ENCODE measurements around the gene SYT17.

SYT17 gene

DNA sequence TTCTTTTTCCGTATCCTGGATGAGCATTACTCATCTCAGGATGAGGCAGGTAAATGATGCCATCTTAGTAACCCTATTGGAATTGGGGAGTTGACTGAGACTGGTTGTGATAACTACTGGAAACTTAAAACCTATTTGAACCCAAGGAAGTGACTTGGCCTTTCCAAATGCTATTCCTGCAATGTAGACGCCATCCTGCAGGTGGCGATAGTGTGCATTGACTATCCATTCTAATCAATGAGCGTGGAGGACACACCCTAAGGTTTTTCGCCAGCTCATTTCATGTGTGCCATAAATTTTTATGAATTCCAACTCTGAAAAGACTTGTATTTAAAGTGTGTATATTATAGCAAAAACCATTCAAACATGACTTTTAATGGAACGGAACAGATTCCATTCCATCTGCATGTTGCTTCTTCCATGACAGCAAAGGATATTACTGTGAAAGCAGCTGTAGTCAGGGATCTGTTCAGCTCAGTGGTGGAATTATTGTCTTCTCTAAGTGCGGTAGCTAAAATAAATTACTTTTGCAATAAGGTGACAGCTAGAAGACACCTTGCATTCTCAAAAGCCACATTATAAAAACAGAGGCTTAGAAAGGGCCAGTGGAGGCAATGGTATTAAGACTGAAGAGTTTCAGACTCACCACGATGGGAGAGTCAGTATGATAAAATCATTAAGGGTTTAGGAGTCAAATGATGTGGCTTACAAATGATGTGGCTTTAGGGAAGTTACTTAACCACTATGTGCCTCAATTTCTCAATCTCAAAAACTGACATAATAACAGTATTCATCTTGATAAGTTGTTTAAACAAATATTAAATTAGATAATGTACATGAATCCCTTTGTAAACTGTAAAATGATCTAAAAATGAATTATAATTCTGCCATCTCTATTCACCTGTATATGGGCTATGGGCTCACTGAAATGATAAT is 55.5 kb downstream of the SYT17 start:
- DNase-seq, result peak; percentile 15

DNA sequence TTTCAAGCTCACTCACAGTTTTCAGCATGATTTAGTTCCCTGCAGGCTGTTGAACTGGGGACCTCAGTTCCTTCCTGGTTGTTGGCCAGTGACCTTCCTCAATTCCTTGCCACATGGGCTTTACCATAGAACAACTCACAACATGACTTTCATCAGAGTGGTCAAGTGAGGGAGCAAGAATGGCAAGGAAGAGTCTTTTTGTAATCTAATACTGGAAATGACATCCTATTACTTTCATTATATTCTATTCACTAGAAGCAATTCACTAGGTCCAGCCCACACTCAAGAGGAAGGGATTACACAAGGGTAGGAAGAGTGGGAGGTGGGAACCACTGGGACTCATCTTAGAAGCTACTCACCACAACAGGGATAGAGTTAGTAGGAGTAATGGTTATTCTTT is 57.6 kb downstream of the SYT17 start:
- no peak for DNase-seq

DNA sequence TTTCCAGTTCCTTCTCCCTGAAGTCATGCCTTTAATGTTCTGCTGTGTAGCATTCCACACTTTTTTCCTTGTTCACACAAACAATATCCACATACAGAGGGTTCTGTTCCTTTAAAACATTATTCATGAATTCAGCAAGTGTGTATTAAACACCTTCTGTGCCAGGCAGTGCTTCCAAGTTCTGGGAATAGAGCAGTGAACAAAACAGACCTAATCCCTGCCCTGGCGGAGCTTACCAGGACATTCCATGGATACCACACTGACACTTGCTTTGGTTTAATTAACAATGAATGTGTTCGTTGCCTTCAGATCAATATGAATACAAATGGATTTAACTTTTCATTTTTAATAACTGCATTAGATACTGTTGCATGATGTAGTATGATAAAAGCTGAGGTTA is 59.6 kb downstream of the SYT17 start:
- DNase-seq, result no peak

DNA sequence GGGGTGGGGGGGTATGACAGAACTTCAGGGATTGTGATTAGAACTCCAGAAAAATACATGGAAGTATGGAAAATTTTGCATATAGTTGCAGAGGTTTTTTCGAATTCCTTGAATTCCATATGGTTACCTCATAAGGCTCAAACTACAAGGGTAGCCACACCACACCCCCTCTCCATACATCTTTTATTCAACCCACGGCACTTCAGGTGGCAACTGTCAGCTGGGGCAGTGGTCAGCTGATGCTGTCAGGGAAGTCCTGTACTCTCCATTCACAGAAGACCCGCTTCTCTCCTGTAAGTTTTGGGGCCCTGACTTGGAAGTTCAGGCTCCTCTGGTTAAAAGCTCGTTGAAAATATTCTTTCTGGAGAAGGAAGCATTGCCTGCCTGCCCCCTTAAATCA is 60.0 kb downstream of the SYT17 start:
- DNase-seq, result no peak

DNA sequence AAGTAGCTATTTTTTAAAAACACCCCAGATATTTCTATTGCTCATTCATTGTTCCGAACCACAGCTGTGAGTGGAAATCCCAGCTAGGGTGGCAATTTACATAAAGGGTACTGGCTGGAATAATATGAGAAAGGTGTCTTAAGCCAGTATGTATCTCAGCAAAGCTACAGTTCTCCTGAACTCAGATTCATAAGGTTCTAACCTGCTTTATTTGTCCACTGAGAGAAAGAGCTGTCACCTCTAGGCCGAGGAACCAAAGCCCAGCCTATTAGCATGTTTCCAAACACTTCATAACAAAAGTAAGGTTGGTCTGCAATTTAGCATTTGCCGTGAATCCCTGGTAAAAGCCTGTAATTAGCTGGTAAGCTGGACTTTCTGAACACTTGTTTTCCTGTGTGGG is 60.5 kb downstream of the SYT17 start:
- DNase-seq, result no peak

DNA sequence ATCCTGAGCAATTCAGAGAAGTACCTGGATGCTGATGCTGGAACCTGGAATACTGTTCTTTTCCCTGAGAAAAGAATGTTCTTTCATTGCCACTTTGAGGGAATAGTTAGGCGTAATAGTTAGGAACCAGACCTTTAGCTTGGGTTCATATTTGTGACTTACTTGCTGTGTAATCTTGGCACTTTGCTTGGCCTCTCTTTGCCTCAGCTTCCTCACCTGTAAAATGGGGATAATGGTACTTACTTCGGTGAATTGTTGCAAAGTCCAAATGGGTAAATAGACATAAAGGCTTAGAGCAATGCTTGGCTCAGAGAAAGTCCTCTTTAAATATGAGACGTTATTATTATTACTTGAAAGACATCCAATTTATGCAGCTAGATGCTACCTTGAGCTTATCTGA is 62.5 kb downstream of the SYT17 start:
- DNase-seq, result no peak

DNA sequence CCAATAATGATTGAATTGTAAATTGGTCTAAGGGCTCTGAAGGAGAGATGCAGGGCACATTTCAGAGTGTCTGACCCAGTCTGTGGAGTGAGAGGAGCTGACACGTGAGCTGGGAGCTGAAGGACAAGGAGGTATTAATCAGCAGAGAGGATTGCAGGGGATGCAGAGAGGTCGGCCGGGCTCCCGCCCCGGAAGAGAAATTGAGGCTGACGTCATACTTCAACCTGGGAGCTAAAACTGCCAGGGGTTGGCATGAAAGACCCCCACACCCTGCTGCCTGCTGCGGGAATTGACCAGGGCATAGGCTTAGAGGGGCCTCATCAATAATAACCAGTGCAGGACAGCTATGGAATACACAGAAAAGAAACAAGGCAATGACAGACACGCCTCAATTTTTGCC is 63.8 kb downstream of the SYT17 start:
- DNase-seq, result no peak

DNA sequence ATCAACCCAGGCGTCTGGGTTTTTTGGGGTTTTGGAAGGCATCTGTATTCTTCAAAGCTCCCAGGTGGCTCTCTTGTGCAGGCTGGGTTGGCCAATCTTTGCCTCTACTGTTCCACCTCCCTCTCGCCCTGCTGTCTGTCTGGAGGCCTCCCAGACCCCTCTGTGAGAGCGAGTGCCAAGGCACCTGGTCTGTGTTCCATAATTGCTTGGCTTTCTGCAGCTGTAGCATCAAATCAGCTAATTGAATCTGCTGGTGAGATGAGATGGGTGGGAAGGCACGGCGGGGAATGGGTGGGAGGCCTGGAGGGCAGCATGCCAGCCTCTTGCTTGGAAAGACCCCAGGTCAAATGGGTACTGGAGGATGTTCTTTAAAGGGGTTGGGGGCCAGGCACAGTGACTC is 64.9 kb downstream of the SYT17 start:
- no peak for DNase-seq

DNA sequence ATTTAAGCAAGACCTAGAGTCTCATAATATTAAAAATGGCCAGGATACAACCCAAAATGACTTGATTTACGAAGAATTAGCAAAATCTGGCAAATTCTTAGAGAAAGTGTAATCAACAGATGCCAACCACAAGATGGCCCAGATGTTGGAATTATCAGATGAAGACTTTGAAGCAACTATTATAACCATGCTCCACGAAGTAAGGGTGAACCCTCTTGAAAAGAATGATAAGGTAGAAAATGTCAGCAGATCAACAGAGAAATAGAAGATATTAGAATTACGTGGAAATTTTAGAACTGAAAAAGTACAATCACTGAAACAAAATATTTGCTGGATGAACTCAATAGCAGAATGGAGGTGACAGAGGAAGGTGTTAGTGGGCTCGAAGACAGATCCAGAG is 67.4 kb downstream of the SYT17 start:
- no peak for DNase-seq

DNA sequence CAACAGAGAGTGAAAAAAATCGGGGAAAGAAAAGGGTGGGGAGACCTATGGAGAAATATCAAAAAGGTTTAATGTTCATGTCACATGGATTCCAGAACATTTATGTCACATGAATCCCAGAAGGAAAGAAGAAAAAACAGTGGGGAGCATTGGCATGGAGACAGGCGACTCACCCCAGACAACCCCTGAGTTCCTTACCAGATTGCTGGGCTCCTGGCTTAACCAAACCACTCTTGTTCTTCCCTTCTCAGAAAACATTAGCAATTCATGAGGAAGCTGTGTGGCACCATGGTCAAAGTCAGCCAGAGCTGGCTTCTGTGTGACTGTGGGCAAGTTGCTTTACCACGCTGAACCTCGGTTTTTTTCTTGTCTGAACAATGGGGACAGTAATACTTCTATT is 67.8 kb downstream of the SYT17 start:
- DNase-seq, result no peak

DNA sequence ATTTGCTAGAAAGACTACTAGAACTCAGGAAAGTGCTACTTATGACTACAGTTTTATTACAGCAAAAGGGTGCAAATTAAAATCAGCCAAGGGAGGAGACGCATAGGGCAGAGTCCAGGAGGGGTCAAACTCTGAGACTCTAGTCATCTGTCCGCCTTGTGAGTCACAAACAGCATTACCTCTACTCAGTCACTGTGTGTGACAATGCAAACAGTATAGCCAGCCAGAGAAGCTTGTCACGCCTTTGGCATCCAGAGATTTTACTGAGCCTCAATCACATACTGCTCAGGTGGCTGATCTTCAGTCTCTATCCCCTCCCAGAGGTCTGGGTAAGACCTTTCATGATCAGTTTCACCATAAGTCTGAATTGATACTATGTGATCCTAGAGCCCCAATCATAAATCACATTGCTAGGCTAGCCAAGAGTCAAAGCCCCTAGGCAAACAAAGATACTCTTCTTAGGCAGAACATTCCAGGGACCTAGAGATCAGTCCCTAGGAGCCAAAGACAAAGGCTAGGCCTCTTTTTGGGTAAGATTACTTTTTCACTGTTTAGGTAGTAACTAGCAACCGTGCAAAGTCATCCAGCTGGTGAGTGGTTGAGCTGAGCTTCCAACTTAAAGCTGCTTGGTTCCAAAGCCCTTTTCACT is 68.6 kb downstream of the SYT17 start:
- no peak for DNase-seq

DNA sequence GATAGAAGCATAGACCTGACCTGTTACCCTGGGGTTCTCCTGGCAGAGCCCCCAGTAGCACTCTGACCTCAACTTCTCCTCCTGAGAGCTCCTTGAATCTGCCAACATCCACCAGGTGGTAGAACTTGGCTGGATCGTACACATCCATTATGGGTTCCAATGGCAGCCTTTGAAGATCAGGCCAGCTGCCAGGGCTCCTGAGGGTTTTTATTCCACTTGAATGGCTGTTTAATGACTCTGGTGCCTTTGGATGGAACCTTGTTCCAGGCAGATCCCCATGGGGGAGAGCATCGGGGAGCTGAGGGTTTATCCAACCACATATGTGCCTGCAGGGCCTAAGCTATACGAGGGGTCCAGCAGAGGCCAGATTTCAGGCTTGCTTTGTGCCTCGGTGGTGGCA is 70.4 kb downstream of the SYT17 start:
- DNase-seq, result no peak

DNA sequence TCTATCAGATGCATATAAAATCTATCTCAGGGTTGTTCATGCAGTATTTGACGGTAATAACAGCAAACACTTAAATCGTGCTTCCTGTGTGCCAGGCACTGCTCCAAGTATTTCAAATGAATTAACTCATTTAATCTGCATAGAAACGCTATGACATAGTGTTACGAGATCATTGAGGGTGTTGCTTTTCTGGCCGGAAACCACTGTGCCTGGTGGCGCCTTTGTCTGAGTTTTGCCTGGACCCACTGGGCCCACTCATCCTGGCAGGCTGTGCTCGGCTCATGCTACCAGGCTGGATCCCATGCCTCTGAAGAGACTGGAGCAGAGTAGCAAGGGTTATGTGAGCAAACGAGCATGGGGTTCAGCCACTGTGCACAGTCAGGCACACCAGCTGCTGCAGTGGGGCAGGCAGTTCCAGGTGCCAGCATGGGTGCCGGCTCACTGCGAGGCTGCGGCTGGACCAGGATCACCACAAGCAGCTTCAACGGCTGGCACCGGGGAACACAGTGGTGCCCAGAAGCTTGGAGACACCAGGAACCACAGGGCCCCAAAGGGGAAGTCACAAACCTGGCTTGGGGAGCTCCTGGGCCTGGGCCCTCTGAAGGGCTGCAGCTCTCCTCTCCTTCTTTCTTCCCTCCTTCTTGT is 71.6 kb downstream of the SYT17 start:
- DNase-seq, result no peak

DNA sequence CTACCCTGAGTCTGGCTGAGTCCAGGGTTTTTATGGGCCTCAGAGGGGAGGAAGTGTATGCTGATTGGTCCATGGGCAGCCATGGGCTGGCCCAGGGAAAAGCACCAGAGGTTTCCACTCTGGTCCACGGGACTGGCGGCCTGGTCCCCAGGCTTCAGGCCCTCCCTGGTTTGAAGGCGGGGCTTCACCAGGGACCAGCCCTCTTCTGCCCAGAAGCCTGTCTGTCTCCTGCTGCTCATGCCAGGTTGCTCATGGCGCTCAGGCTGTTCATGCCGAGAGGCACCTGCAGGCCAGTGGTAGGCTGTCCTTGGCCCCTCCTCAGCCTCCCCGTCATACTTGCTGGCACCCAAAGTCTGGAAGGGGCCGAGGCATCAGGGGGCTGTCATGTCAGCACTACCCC is 72.5 kb downstream of the SYT17 start:
- DNase-seq, result no peak

DNA sequence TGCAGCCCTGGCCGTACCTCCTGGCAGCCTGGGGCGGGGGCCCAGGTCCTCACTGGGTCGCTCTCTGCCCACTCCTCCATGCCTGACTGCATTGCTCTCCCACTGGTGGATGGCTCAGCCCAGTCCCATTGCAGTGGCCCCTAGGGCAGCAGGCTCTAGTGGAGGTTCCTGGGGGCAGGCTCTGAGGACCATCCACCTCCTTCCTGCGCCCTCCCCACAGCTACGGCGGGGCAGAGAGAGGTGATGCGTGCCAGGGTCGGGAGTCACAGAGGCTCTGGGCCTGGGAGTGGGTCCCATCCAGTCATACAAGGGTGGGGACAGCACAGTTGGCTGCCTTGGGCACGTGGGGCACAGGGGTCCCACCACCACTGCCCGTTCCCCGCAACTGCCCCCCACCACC is 73.5 kb downstream of the SYT17 start:
- DNase-seq, result no peak

DNA sequence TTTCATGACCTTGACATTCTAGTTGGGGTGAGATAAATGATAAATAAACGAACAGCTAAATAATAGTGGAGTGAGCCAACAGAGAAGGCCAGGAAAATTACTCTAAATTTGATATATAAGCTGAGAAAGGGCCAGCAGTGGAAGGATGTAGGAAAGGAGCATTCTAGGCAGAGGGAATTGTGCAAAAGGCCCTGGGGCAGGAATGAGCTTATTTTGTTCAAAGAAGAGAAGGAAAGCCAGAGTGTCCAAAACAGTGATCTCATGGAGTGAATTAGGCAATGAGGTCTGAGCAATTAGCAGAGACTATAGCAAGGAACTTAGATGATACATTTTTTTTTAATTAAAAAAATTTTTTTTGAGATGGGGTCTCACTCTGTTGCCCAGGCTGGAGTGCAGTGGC is 74.1 kb downstream of the SYT17 start:
- DNase-seq, result no peak

DNA sequence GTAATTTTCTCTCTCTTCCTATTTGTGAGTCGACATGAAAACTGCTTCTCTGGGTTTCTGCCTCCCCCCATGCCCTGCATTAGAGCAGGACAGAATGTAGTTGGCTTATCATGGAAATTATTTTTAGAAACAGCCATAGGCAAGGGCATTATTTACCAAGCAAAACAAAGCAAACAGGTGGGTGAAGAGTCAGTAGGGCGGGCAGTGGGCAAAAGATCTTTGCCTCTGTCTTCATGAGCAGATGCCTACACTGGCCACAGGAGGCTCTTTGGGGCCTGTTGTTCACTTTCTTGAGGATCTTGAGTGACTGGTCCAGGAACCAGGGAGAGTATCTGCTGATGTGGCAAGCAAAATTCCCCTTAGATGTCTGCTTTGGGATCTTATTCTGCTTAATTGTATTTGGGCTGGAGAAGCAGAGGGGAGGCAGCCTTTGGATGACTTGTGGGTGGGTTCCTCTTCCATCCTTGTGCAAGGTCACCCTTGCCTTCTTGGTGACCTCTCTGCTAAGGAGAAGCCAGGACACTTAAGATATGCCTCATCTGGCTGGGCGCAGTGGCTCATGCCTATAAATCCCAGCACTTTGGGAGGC is 75.0 kb downstream of the SYT17 start:
- no peak for DNase-seq

DNA sequence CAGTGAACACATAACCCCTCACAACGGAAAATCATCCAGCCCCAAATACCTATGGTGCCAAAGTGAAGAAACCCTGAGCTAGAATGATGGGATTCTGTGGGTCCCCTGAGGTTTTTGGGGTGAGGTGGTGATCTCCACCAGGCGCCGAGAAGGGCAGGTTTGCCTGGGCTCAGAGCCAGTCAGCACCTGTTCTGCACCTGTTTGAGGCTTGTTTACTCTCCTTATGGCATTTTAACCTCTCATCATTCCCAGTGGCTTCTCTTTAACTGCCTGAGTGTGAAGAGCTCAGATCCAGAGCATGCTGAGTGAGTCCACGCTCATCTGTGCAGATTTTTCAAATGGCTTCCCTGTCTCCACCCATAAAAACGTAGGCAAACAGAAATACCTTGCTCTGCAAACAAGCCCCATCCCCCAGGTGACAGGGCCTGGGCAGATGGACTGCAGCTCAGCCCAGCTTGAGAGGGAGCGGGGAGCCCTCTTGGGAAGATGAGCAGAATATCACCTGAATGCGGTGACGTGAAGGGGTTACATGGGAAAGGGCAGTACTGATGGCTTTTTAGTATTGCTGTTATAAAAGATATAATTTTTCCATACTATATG is 77.4 kb downstream of the SYT17 start:
- DNase-seq, result no peak

DNA sequence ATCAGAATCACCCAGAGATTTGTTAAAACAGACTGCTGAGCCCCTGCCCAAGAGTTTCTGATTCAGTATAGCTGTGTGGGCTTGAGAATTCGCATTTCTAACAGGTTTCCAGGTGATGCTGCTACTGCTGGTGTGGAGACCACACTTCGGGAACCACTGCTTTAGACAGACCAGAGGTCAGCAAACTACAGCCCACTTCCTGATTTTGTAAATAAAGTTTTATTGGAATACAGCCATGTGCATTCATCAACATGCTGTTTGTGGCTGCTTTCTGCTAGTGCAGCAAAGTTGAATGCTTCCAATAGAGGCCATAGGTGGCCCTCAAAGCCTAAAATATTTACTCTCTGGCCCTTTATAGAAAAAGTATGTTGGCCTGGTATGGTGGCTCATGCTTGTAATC is 84.9 kb downstream of the SYT17 start:
- DNase-seq, result no peak

DNA sequence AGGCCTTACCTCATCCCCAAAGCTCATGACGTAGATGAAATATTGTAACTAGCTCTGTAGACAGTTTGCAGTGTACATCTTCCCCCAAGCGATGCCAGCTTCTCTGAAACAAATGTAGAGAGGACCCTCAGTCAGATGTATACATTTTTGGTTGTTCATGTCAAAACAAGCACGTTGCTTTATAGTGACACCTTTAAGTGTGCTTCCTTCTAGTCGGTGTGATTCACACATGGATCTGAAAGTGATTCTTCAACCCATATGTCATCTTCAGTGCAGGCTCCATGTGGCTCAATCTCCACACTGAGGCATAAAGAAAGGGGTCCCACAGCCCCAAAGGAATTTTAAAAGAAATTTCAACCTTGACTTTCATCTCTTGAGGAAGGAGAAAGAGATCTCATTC is 86.6 kb downstream of the SYT17 start:
- no peak for DNase-seq

DNA sequence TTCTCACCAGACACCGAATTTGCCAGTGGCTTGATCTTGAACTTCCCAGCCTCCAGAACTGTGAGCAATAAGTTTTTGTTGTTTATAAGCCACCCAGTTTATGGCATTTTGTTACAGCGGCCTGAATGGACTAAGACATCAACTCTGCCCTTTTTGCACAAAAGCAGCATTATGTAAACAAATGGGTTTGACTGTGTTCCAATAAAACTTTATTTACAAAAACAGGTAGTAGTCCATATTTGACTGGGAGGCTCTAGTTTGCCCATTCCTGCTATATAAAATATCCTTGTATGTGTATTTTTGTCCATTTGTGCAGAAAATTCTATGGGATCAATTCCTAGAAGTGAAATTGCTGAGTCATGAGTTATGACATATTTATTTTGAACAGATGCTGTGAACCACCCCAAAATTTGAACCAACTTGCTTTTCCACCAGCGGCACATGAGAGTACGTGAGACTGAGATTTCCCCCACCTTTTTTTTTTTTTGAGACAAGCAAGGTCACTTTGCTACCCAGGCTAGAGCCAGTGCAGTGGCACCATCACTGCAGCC is 96.2 kb downstream of the SYT17 start:
- DNase-seq, result no peak

DNA sequence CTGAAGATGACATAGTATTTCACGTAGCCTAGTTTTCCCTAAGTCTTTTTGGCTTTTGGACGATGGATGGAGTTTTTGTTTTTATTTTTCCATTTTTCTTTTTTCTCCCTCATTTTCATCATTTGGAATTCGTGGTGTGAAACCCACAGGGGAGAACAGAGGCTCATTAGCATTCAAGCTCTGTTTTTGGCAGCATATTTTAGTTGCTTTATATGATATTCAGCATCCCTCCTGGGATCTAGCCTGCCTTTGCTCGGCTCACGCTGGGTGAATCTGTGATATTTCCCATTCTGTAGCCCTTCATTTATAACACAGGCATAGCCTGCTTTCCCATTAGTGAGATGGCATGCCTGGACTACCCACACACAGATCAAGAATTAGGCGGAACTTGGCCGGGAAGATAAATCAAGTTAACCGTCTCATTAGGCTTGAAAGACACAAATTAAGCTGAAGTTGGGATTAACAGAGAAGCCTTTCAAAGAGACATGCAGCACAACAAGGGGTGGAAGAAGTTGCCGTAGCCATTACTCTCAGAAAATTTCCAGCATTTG is 97.4 kb downstream of the SYT17 start:
- no peak for DNase-seq

DNA sequence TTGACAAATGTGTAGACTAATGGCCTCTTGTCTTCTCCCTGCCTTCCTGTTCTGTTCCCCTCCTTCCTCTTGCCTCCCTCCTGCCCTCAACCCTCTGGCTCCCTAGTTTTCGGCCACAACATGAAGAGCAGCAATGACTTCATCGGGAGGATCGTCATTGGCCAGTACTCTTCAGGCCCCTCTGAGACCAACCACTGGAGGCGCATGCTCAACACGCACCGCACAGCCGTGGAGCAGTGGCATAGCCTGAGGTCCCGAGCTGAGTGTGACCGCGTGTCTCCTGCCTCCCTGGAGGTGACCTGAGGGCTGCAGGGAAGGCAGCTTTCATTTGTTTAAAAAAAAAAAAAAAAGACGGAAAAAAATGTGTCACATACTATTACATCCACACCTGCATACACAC is 98.7 kb downstream of the SYT17 start:
- no peak for DNase-seq

All from CD4-positive, alpha-beta T cell treated with Interleukin-21 for 1 hour (primary cell).